Small intestine (tissue), 7 donors: ENCODE measurements around the gene ANKRD13B. TPM values are rescaled to one million over a fixed set of nuclear protein-coding genes. Genes with fewer than 3 reads are reported as not detected.

ENCODE experiments used
- DNase-seq, 2 donors: peaks; one replicate each; pipeline versions ENCODE4 v3.0.0 to v3.0.0-alpha.2; 2013
- FAIRE-seq: peaks from 2 replicates; lab custom pipeline; 2012; peaks lifted over from hg19 to GRCh38; lab: Jason Lieb, UNC
- H3K27ac ChIP-seq, 3 donors: one replicate each; pipeline ENCODE4 v1.5.1; 2013; ENCODE audit warnings: low read length in 2 of 3, mild to moderate bottlenecking in 2 of 3, control low read depth in 1 of 3, inconsistent platforms in 1 of 3, low read depth in 1 of 3, moderate library complexity in 1 of 3
- H3K27me3 ChIP-seq, 3 donors: one replicate each; pipeline ENCODE4 v1.6.1; 2013; ENCODE audit warnings: low read length in 3 of 3, inconsistent platforms in 1 of 3; ENCODE audit not compliant: control insufficient read depth in 3 of 3, insufficient read depth in 3 of 3
- H3K36me3 ChIP-seq, 3 donors: one replicate each; pipeline ENCODE4 v1.6.1; 2013; ENCODE audit warnings: low read length in 3 of 3, inconsistent platforms in 1 of 3, low read depth in 1 of 3, mild to moderate bottlenecking in 1 of 3, moderate library complexity in 1 of 3; ENCODE audit not compliant: control insufficient read depth in 3 of 3, insufficient read depth in 2 of 3
- H3K4me1 ChIP-seq, 3 donors: one replicate each; pipeline ENCODE4 v1.6.1; 2013; ENCODE audit warnings: low read length in 2 of 3, inconsistent platforms in 1 of 3, low read depth in 1 of 3, mild to moderate bottlenecking in 1 of 3, moderate library complexity in 1 of 3; ENCODE audit not compliant: control insufficient read depth in 3 of 3, insufficient read depth in 2 of 3
- H3K4me3 ChIP-seq, 3 donors: one replicate each; pipeline ENCODE4 v1.5.1; 2013; ENCODE audit warnings: low read length in 3 of 3, control low read depth in 1 of 3, inconsistent platforms in 1 of 3, low read depth in 1 of 3, mild to moderate bottlenecking in 1 of 3, moderate library complexity in 1 of 3
- H3K9me3 ChIP-seq, 2 donors: one replicate each; pipeline ENCODE4 v1.6.1; 2013; ENCODE audit warnings: low read depth in 1 of 2, low read length in 1 of 2; ENCODE audit not compliant: control insufficient read depth in 2 of 2, insufficient read depth in 1 of 2
- WGBS, 3 donors: extraction: QIAGEN DNeasy Blood & Tissue Kit; methylation state at CpG; one replicate each; pipeline ENCODE4 v1.1.7; 2013; 5-methylcytosine and 5-hydroxymethylcytosine counted together
- polyA plus RNA-seq, 4 donors: library from polyadenylated mRNA; stranded (reverse) in 3 of 4; unstranded in 1 of 4; fragments of 200-250 nt in 3 of 4; fragments of 120-200 nt in 1 of 4; gene quantifications; one replicate each; pipeline versions ENCODE4 v1.2.1 to v1.2.3, GENCODE V29; 2013
- donor health status: healthy with polysubstance abuse.
- donor health status: control.
- donor health status: control.
- donor health status: Bipolar disorder and iron deficiency.
- donor health status: healthy.

The ANKRD13B gene
- polyA plus RNA-seq, 4 donors, result 2.5 to 4.0 (median 3.0) TPM; not detected in 1

DNA sequence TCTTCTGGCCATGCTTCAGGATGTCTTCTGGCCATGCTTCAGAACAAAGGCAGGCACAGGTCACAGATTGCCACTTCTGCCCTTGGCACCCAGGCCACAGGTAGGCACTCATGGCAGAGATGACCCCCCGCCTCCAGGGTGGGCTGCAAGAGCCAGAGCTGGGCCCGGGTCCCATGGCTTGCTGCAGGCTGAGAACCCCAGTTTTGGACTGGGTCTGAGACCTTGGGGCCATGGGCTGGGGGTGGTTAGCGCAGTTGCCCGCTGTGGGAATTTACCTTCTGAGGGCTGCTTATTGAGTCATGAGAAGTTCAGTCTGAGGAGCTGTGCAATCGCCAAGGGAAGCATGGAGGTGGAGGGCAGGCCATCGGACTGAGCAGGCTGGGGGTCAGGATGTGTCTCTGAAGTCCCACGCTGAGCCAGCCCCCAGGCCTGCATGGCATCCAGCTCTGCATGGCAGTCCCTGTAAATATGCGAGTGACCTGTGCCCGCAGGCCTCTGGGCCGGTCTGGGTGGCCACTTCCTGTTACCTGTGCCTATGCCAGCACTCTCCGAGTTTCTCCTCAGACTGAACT is 1.7 kb downstream of the ANKRD13B start:
- no peak overlapping the region for H3K4me3 ChIP-seq
- no peak for DNase-seq
- peaks cover 0 to 4% (median 0%) of the 10 kb centered on the region in 3 donors for H3K36me3 ChIP-seq
- H3K27ac ChIP-seq, result no peak overlapping the region
- peaks cover 0 to 42% (median 9%) of the 10 kb centered on the region in 3 donors for H3K4me1 ChIP-seq
- 89 to 90% (median 90%) methylated on average over 11 of the region's 11 CpGs for WGBS, 3 donors
- H3K27me3 ChIP-seq, result peaks cover 0 to 2% (median 0%) of the 10 kb centered on the region in 3 donors
- no peak for FAIRE-seq
- H3K9me3 ChIP-seq, result no peaks in the 10 kb centered on the region

DNA sequence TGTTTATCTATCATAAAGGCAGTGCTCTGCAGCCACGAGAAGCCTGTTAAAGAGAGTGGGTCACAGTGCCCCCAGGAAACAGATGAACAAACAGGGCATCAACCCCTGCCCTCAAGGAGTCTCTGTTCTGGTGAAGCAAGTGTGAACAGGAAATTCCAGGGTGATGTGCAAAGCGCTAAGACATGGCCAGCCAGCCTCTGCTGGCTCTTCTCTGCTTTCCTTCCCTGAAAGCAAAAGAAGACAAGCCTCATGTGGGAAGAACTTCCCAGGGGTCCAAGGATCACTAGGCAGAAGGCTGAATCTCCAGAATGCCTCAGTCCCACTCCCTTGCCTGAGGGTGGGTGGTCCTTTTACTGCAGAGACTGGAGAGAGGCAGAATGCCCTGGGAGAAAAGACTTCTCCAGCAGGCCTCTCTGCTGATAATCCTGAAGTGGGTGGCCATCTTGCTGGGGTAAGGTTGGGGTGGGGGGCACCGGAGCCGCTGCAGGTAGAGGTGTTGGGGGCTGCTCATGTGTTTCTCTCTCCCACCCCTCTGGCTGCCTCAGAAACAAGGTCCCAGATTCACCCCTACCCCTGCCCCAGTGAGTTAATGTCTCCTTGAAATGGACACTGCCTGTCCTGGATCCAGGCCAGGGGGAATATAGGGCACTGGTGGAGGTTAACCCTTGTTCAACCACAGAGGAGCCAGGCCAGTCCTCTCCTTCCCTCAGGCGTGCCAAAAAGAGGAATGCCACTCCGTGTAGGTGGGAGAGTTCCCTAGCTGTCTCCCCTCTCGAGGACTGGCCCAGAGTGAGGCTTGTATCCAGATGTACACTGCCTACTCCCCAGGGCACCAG is 2.4 kb downstream of the ANKRD13B start:
- Histone ChIP-seq H3K27ac (no peak overlapping the region), H3K9me3 (no peaks in the 10 kb centered on the region), H3K4me3 (no peak overlapping the region), H3K4me1 (peaks cover 0 to 35% (median 6%) of the 10 kb centered on the region in 3 donors), H3K27me3 (peaks cover 0 to 2% (median 0%) of the 10 kb centered on the region in 3 donors), H3K36me3 (peaks cover 0 to 4% (median 0%) of the 10 kb centered on the region in 3 donors)
- DNase-seq (no peak), FAIRE-seq (no peak)
- WGBS, 3 donors, result 82 to 88% (median 86%) methylated on average over 7 of the region's 7 CpGs

DNA sequence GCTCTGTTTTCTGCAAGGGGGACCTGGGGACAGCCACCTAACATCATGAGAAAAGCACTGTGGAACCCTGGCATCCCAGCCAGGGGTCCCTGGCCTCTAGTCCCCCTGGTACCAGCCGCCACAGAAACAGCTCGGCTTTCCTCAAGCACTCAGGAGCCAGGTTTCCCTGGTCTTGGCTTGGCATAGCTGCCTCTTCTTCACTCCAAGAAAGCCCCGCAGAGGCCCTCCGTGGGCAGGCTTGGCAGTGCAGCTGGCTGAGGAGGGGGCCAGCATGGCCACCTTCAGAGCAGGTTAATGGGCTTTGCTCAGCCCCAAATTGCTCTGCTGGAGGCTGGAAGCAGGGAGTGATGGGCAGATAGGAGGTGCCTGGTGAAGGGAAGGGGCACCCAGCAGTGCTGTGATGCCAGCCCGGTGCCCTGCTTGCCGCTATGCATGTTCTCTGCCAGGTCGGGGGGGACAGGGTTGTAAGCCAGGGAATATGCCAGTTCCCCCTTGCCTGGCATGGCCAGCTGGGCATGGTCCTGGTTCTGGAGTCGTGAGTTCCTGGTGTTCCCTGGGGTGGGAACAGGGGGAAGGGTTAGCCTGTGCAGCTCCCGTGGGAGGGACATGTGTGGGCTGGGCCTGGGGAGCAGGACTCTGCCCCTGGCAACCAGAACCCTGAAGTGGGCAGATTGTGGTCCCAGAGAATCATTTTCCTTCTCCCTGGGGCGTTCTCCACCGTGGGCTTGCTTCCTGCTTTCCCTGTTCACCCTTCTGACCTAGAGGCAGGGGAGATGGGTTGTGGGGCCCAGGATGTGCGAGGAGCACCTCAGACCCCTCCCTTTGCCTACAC is 3.2 kb downstream of the ANKRD13B start:
- H3K4me3 ChIP-seq, result no peak overlapping the region
- DNase-seq, result no peak
- 78 to 85% (median 80%) methylated on average over 12 of the region's 12 CpGs for WGBS, 3 donors

DNA sequence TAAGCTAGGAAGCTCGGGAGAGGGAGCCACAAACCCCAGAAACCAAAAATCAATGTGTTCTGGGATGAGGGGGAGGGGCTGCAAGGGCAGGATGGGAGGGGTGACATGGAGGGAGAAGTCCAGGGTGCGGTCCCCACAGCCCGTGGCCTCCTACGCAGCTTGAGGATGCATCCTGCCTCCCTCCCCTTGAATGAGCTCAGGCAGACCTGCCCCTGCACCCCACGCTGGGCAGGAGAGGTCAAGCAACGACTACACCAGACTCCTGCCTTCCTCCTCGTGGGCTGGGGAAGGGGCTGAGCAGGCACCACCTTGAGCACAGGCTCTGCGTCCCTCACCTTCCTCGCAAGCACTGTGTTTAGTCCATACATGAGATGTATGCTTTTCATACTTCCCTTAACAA is 3.9 kb downstream of the ANKRD13B start:
- DNase-seq (no peak), FAIRE-seq (no peak)
- Histone ChIP-seq H3K4me3 (no peak overlapping the region), H3K27ac (no peak overlapping the region), H3K9me3 (no peaks in the 10 kb centered on the region), H3K36me3 (peaks cover 0 to 4% (median 0%) of the 10 kb centered on the region in 3 donors), H3K27me3 (peaks cover 0 to 2% (median 0%) of the 10 kb centered on the region in 3 donors), H3K4me1 (peaks cover 0 to 21% (median 0%) of the 10 kb centered on the region in 3 donors)
- 74 to 84% (median 78%) methylated on average over 9 of the region's 9 CpGs for WGBS, 3 donors

More for the DNA sequence above, 3.2 kb downstream of the ANKRD13B start:
- FAIRE-seq, result no peak
- H3K27ac ChIP-seq, result no peak overlapping the region
- peaks cover 0 to 4% (median 0%) of the 10 kb centered on the region in 3 donors for H3K36me3 ChIP-seq
- H3K4me1 ChIP-seq, result peaks cover 0 to 27% (median 3%) of the 10 kb centered on the region in 3 donors
- peaks cover 0 to 2% (median 0%) of the 10 kb centered on the region in 3 donors for H3K27me3 ChIP-seq
- no peaks in the 10 kb centered on the region for H3K9me3 ChIP-seq

DNA sequence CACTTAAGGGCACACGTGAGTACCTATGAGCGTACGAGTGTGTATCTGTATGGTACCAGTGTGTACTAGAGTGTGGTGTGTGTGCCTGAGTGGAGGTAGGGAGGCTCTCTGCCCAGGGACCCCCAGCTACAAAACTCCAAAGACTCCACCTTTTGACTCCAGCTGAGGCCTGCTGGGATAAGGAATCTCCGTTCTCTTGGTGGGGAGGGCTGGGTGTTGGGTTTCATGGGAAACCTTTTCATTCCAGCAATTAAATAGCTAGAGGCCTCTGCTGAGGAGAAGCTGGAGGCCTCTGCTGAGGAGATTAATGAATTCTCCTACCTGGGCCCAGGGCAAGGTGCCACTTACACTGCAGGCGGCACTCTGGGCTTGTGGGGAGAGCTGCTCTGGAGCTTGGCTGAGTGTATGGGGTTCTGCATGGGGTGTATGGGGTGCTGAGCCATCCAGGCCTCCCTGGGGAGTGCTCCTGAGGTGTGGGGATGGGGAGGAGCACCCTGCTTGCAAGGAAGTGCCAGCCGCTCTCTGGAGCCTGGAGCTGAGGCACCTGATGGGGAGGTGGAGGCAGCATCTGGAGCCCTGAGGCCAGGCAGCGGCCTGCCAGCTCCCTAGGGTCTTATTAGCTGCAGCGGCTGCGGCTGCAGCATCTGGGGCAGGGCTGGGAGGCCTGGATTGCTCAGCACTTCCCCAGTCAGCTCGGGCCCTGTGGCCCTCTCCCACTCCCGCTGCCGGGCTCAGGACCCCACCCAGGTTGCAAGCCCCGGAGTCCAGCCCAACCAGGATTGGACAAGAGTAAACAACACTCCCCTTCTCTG is 4.6 kb downstream of the ANKRD13B start:
- no peaks in the 10 kb centered on the region for H3K9me3 ChIP-seq
- no peak overlapping the region for H3K4me3 ChIP-seq
- DNase-seq, result no peak
- H3K36me3 ChIP-seq, result peaks cover 0 to 4% (median 0%) of the 10 kb centered on the region in 3 donors
- 72 to 87% (median 85%) methylated on average over 12 to 13 of the region's 13 CpGs for WGBS, 3 donors
- H3K27me3 ChIP-seq, result peaks cover 0 to 2% (median 0%) of the 10 kb centered on the region in 3 donors
- H3K4me1 ChIP-seq, result peaks cover 0 to 14% (median 0%) of the 10 kb centered on the region in 3 donors
- no peak overlapping the region for H3K27ac ChIP-seq
- FAIRE-seq, result no peak

DNA sequence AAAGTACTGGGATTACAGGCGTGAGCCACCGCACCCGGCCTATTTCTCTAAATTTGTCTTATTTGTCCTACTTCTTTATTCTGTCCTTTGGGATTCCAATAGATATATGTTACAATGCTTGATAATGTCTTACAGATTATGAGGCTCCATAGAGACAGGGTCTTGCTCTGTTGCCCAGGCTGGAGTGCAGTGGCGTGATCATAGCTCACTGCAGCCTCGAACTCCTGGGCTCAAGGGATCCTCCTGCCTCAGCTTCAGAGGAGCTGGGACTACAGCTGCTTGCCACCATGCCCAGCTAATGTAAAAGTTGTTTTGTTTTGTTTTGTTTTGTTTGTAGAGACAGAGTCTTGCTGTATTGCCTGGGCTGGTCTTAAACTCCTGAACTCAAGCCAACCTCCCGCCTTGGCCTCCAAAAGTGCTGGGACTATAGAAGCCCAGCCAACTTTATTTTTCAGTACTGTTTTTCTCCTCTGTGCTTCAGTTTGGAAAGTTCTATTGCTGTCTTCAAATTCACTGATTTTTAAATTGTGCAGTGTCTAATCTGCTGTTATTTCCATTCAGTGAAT is 10.3 kb downstream of the ANKRD13B start:
- H3K27me3 ChIP-seq, result no peaks in the 10 kb centered on the region
- FAIRE-seq (no peak), DNase-seq (no peak)
- H3K4me3 ChIP-seq, result no peak overlapping the region
- no peak overlapping the region for H3K27ac ChIP-seq
- H3K4me1 ChIP-seq, result no peaks in the 10 kb centered on the region
- H3K36me3 ChIP-seq, result no peaks in the 10 kb centered on the region
- no peaks in the 10 kb centered on the region for H3K9me3 ChIP-seq
- WGBS, 3 donors, result 90 to 97% (median 95%) methylated on average over 6 of the region's 6 CpGs

DNA sequence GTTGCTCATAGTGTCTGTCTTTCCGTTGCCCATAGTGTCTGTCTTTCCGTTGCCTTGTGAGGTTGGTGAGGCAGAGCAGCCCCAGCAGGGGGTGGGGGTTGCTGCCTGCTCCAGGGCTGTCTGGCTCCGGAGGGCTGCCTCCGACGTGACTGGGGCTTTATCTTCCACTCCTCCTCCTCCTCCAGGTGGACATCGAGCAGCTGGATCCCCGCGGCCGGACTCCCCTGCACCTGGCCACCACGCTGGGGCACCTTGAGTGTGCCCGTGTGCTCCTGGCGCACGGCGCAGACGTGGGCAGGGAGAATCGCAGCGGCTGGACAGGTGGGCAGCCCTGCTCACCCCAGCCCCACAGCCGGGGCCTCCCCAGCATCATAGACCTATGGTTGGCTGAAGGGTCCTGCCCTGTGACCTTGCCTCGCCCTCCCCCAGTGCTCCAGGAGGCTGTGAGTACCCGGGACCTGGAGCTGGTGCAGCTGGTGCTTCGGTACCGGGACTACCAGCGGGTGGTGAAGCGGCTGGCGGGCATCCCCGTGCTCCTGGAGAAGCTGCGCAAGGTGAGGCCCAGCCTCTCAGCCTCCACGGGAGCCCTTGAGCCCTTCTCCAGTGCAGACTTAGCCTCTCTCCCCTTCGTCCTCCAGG is 14.7 kb downstream of the ANKRD13B start:
- Histone ChIP-seq H3K4me1 (peaks cover 0 to under 1% (median 0%) of the 10 kb centered on the region in 3 donors), H3K4me3 (no peak overlapping the region), H3K36me3 (peaks cover 0 to 8% (median 0%) of the 10 kb centered on the region in 3 donors), H3K9me3 (no peaks in the 10 kb centered on the region), H3K27me3 (peaks cover 0 to 12% (median 0%) of the 10 kb centered on the region in 3 donors), H3K27ac (no peak overlapping the region)
- DNase-seq (no peak), FAIRE-seq (no peak)
- 91 to 94% (median 91%) methylated on average over 29 of the region's 29 CpGs for WGBS, 3 donors
